ENCODE results near the gene ECM2. TPM values are rescaled to one million over a fixed set of nuclear protein-coding genes. Genes with fewer than 3 reads are reported as not detected.

Gene ECM2
- total RNA-seq, 1 experiment from 2014 or later: not detected

- TF ChIP-seq, protein P1, sequence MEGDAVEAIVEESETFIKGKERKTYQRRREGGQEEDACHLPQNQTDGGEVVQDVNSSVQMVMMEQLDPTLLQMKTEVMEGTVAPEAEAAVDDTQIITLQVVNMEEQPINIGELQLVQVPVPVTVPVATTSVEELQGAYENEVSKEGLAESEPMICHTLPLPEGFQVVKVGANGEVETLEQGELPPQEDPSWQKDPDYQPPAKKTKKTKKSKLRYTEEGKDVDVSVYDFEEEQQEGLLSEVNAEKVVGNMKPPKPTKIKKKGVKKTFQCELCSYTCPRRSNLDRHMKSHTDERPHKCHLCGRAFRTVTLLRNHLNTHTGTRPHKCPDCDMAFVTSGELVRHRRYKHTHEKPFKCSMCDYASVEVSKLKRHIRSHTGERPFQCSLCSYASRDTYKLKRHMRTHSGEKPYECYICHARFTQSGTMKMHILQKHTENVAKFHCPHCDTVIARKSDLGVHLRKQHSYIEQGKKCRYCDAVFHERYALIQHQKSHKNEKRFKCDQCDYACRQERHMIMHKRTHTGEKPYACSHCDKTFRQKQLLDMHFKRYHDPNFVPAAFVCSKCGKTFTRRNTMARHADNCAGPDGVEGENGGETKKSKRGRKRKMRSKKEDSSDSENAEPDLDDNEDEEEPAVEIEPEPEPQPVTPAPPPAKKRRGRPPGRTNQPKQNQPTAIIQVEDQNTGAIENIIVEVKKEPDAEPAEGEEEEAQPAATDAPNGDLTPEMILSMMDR (conservative IDR thresholded peaks at IDR 0.05): no peak
- Mint-ChIP-seq H3K36me3 (ENCODE audit: insufficient read depth in 1 of 3, low read depth in 3 of 3) (no peaks in the 10 kb centered on the region), H3K9me3 (no peaks in the 10 kb centered on the region), H3K27ac (peak within 1 kb of the TSS in 1 of 3 experiments; percentile 54; a peak in 3 of 7 replicates), H3K27me3 (ENCODE audit: low read depth) (no peaks in the 10 kb centered on the region), H3K4me3 (no peak within 1 kb of the TSS), H3K4me1 (peaks cover 8 to 12% of the 10 kb centered on the region in 2 experiments)
- no peak within 1 kb of the TSS for H2BK120ac ChIP-seq (ENCODE audit: low read depth, low read length, poor library complexity, severe bottlenecking)
- H3K56ac ChIP-seq (ENCODE audit: insufficient read length, low read depth, low read length): no peak within 1 kb of the TSS
- no peaks in the 10 kb centered on the region for H3K27me3 ChIP-seq (ENCODE audit: insufficient read depth, low read length)
- no peak for DNase-seq
- no peaks in the 10 kb centered on the region for H3K79me1 ChIP-seq (ENCODE audit: insufficient read depth, low read depth, low read length, poor library complexity, severe bottlenecking)
- no peaks in the 10 kb centered on the region for H3K4me1 ChIP-seq (ENCODE audit: insufficient read depth, low read length)
- no peak within 1 kb of the TSS for H3K18ac ChIP-seq (ENCODE audit: insufficient read length, low read depth, low read length)
- H3K9ac ChIP-seq (ENCODE audit: extremely low read depth, insufficient read length, low read length): no peak within 1 kb of the TSS
- no peak within 1 kb of the TSS for H2BK12ac ChIP-seq (ENCODE audit: insufficient read length, low read depth, low read length)
- H4K20me1 ChIP-seq (ENCODE audit: control insufficient read depth, insufficient read depth, insufficient read length): no peaks in the 10 kb centered on the region
- no CpG with 5 or more reads among the region's 3 CpGs for WGBS (ENCODE audit: extremely low coverage, insufficient read length, low lambda C conversion rate)
- no peak within 1 kb of the TSS for H4K8ac ChIP-seq (replicated peaks; ENCODE audit: insufficient read length, low read depth, low read length)
- no peak within 1 kb of the TSS for H2BK15ac ChIP-seq (ENCODE audit: low read depth, low read length)
- no peak within 1 kb of the TSS for H3K4ac ChIP-seq (ENCODE audit: low read depth, low read length)
- no peak within 1 kb of the TSS for H2BK20ac ChIP-seq (ENCODE audit: low read depth, low read length, poor library complexity, severe bottlenecking)
- H2BK5ac ChIP-seq (ENCODE audit: insufficient read length, low read length): no peak within 1 kb of the TSS
- H2AK5ac ChIP-seq (ENCODE audit: insufficient read length, low read length): no peak within 1 kb of the TSS
- no peak within 1 kb of the TSS for H3K14ac ChIP-seq (ENCODE audit: insufficient read depth, low read length)
- no peaks in the 10 kb centered on the region for H3K79me2 ChIP-seq (ENCODE audit: insufficient read depth, low read length)
- H3K4me2 ChIP-seq (ENCODE audit: insufficient read depth, insufficient read length, low read length): no peak within 1 kb of the TSS
- H3K23me2 ChIP-seq (ENCODE audit: insufficient read length, low read depth, low read length, poor library complexity, severe bottlenecking): no peaks in the 10 kb centered on the region
- H3K23ac ChIP-seq (ENCODE audit: insufficient read length, low read depth, low read length): no peak within 1 kb of the TSS
- H3K27ac ChIP-seq (ENCODE audit: insufficient read length, low read depth, low read length): no peak within 1 kb of the TSS
- no peak within 1 kb of the TSS for H3T11ph ChIP-seq (ENCODE audit: low read length)
- H4K91ac ChIP-seq (ENCODE audit: insufficient read length, low read depth, low read length): no peak within 1 kb of the TSS
- no peak within 1 kb of the TSS for H2AFZ ChIP-seq (ENCODE audit: low read length)
- H3K9me3 ChIP-seq (ENCODE audit: control insufficient read depth, low read depth, low read length): no peaks in the 10 kb centered on the region
- no peak within 1 kb of the TSS for H4K5ac ChIP-seq (ENCODE audit: insufficient read length, low read depth, low read length)
These were observed 53.5 kb downstream of the ECM2 start, which contains the start of gene ASPN for GRCh38 chr9:92482329-92482728. Gene ASPN, minus strand, starts transcription at chr9:92482506.
